K562 (cell line): ENCODE results near the gene RASSF10.
A peak's percentile ranks its signal among the peaks of the same experiment; 100 is the strongest.

Experiments used
- GATA2 ChIP-seq: sonication (generic); formaldehyde crosslinking; IDR thresholded peaks from 2 replicates; pipeline ENCODE4 v1.4.0; 2020; ENCODE audit warnings: mild to moderate bottlenecking, missing genetic modification reagents
- NCOA1 ChIP-seq: fragments of 450-650 bp; IDR thresholded peaks from 2 replicates; pipeline ENCODE4 v1.6.1; 2016; ENCODE audit warnings: low read depth
- POLR2A ChIP-seq: fragments of 450-650 bp; conservative IDR thresholded peaks from 2 replicates; pipeline ENCODE4 v1.6.1; 2016
- SRSF9 ChIP-seq: fragments of 200-400 bp; formaldehyde crosslinking; IDR thresholded peaks from 2 replicates; pipeline ENCODE4 v1.6.1; 2017; ENCODE audit warnings: low read depth, low read length, borderline replicate concordance
- TEAD1 ChIP-seq, 2 experiments: fragments of 450-650 bp in 1 of 2; sonication (generic) in 1 of 2; formaldehyde crosslinking; IDR thresholded peaks; 2 replicates each; pipeline versions ENCODE4 v1.4.0 to v1.8.0; 2020 to 2022; ENCODE audit warnings: mild to moderate bottlenecking in 2 of 2, missing genetic modification reagents in 1 of 2

- TF ChIP-seq TEAD1 (CRISPR knock-in tag; IDR thresholded peaks at IDR 0.05) (no peak), SRSF9 (no peak), NCOA1 (no peak), POLR2A (0 out of 2 replicates have a peak, but pooled peaks have one; percentile 1), GATA2 (CRISPR knock-in tag) (no peak)
Measured at GRCh38 chr11:12968101-12968500, 41.0 kb upstream of the RASSF10 start.
